H1 (cell line): Measurements from ENCODE around the gene HOXA6. TPM values are rescaled to one million over a fixed set of nuclear protein-coding genes. Genes with fewer than 3 reads are reported as not detected.

Experiments used
- CTCF ChIA-PET: fragments of 300-600 bp; sonication (Branson Sonifier 250); formaldehyde crosslinking; loops from one replicate; lab custom pipeline; 2021; ENCODE audit not compliant: partially characterized antibody; lab: Charles Lee
- POLR2A ChIA-PET: fragments of 300-600 bp; sonication (Branson Sonifier 250); formaldehyde crosslinking; loops from one replicate; lab custom pipeline; 2021; ENCODE audit warnings: inconsistent platforms; ENCODE audit not compliant: partially characterized antibody; lab: Charles Lee
- DNase-seq, 2 experiments: peaks; one replicate each; pipeline versions ENCODE4 v3.0.0 to v3.0.0-alpha.2; 2010 to 2022; ENCODE audit warnings: low spot score in 2 of 2, low read depth in 1 of 2, mixed read lengths in 1 of 2
- FAIRE-seq: peaks from 2 replicates; lab custom pipeline; 2011; peaks lifted over from hg19 to GRCh38; lab: Jason Lieb, UNC
- H2AFZ ChIP-seq: 2 replicates; pipeline ENCODE4 v1.8.1; 2012; ENCODE audit warnings: low read length, inconsistent platforms
- H2AK5ac ChIP-seq: 2 replicates; pipeline ENCODE4 v1.6.1; 2013; ENCODE audit warnings: low read depth, low read length
- H2BK120ac ChIP-seq: replicated peaks from 2 replicates; pipeline ENCODE3; 2013; ENCODE audit warnings: low read depth, low read length, inconsistent platforms
- H2BK12ac ChIP-seq: 2 replicates; pipeline ENCODE4 v1.6.1; 2013; ENCODE audit warnings: low read depth, low read length
- H2BK15ac ChIP-seq: 2 replicates; pipeline ENCODE4 v1.6.1; 2013; ENCODE audit warnings: low read length
- H2BK20ac ChIP-seq: 2 replicates; pipeline ENCODE4 v1.6.1; 2013; ENCODE audit warnings: low read length
- H2BK5ac ChIP-seq: 2 replicates; pipeline ENCODE4 v1.6.1; 2013; ENCODE audit warnings: low read depth, low read length
- H3K14ac ChIP-seq: 2 replicates; pipeline ENCODE4 v1.6.1; 2013; ENCODE audit warnings: inconsistent platforms; ENCODE audit not compliant: insufficient read length
- H3K18ac ChIP-seq: 2 replicates; pipeline ENCODE4 v1.6.1; 2013; ENCODE audit warnings: low read length; ENCODE audit errors: extremely low read depth
- H3K23ac ChIP-seq: 2 replicates; pipeline ENCODE4 v1.6.1; 2013; ENCODE audit warnings: inconsistent platforms; ENCODE audit not compliant: insufficient read length
- H3K23me2 ChIP-seq: 2 replicates; pipeline ENCODE4 v1.6.1; 2013; ENCODE audit warnings: low read depth, low read length
- H3K27ac ChIP-seq: 2 replicates; pipeline ENCODE4 v1.6.1; 2011; ENCODE audit warnings: low read depth, low read length, inconsistent platforms
- H3K27me3 ChIP-seq, 4 experiments: replicated peaks in 1 of 4; 1 replicate in 1 of 4; 2 replicates in 3 of 4; pipeline versions ENCODE4 v1.6.1 to v1.8.1; 2011 to 2013; ENCODE audit warnings: low read length in 3 of 4, mild to moderate bottlenecking in 3 of 4, inconsistent platforms in 2 of 4, mixed read lengths in 2 of 4, moderate library complexity in 1 of 4; ENCODE audit not compliant: control insufficient read depth in 3 of 4, insufficient read depth in 3 of 4; ENCODE audit errors: extremely low read depth in 1 of 4
- H3K36me3 ChIP-seq, 4 experiments: 2 replicates each; pipeline versions ENCODE4 v1.6.1 to v1.8.1; 2011 to 2013; ENCODE audit warnings: mild to moderate bottlenecking in 4 of 4, low read length in 3 of 4, moderate library complexity in 2 of 4, control low read depth in 1 of 4, inconsistent platforms in 1 of 4; ENCODE audit not compliant: insufficient read depth in 4 of 4, control insufficient read depth in 2 of 4
- H3K4ac ChIP-seq: replicated peaks from 2 replicates; pipeline ENCODE3; 2013; ENCODE audit warnings: low read length, low read depth, mixed read lengths, inconsistent platforms; ENCODE audit not compliant: insufficient read length
- H3K4me1 ChIP-seq, 4 experiments: replicated peaks in 1 of 4; 1 replicate in 1 of 4; 2 replicates in 3 of 4; pipeline versions ENCODE4 v1.6.1 to v1.8.1; 2011 to 2013; ENCODE audit warnings: low read length in 3 of 4, inconsistent platforms in 2 of 4, mixed read lengths in 1 of 4; ENCODE audit not compliant: insufficient read depth in 4 of 4, control insufficient read depth in 3 of 4
- H3K4me2 ChIP-seq, 2 experiments: 2 replicates each; pipeline versions ENCODE4 v1.6.1 to v1.8.1; 2011 to 2013; ENCODE audit warnings: low read depth in 2 of 2, low read length in 2 of 2, control low read depth in 1 of 2, inconsistent platforms in 1 of 2, mild to moderate bottlenecking in 1 of 2; ENCODE audit not compliant: insufficient read depth in 1 of 2
- H3K4me3 ChIP-seq, 4 experiments: fragments of 200-600, 300-600 bp in 1 of 4; sonication (generic), shearing (Covaris generic), sonication (Bioruptor Twin) in 1 of 4; 2 replicates each; pipeline versions ENCODE4 v1.5.1 to v1.8.1; 2011 to 2016; ENCODE audit warnings: low read length in 4 of 4, low read depth in 3 of 4, control low read depth in 2 of 4, inconsistent platforms in 2 of 4, mild to moderate bottlenecking in 2 of 4, mixed read lengths in 1 of 4, moderate library complexity in 1 of 4; ENCODE audit not compliant: insufficient read depth in 2 of 4; ENCODE audit errors: extremely low read depth in 1 of 4
- H3K56ac ChIP-seq: replicated peaks from 2 replicates; pipeline ENCODE3; 2013; ENCODE audit warnings: low read depth, mild to moderate bottlenecking, mixed read lengths, low read length, inconsistent platforms; ENCODE audit not compliant: insufficient read length
- H3K79me1 ChIP-seq: 2 replicates; pipeline ENCODE4 v1.6.1; 2013; ENCODE audit warnings: low read depth, low read length, control low read depth
- H3K79me2 ChIP-seq, 2 experiments: 2 replicates each; pipeline versions ENCODE4 v1.6.1 to v1.8.1; 2012 to 2013; ENCODE audit warnings: low read length in 2 of 2, mild to moderate bottlenecking in 2 of 2, inconsistent platforms in 1 of 2; ENCODE audit not compliant: insufficient read depth in 2 of 2, control insufficient read depth in 1 of 2
- H3K9ac ChIP-seq, 4 experiments: replicated peaks in 1 of 4; 1 replicate in 1 of 4; 2 replicates in 3 of 4; pipeline versions ENCODE4 v1.6.1 to v1.8.1; 2011 to 2013; ENCODE audit warnings: low read depth in 3 of 4, low read length in 3 of 4, control low read depth in 2 of 4, mild to moderate bottlenecking in 2 of 4, moderate library complexity in 2 of 4, inconsistent platforms in 1 of 4; ENCODE audit errors: extremely low read depth in 1 of 4
- H3K9me3 ChIP-seq, 2 experiments: 2 replicates each; pipeline versions ENCODE4 v1.6.1 to v1.8.1; 2012 to 2013; ENCODE audit warnings: mild to moderate bottlenecking in 2 of 2, moderate library complexity in 2 of 2, control low read depth in 1 of 2, inconsistent platforms in 1 of 2, low read depth in 1 of 2, low read length in 1 of 2, mixed read lengths in 1 of 2; ENCODE audit not compliant: insufficient read depth in 2 of 2
- H4K20me1 ChIP-seq, 2 experiments: replicated peaks in 1 of 2; 2 replicates each; pipeline versions ENCODE3 to v1.8.1; 2011 to 2013; ENCODE audit warnings: inconsistent platforms in 2 of 2, low read length in 2 of 2, mild to moderate bottlenecking in 1 of 2; ENCODE audit not compliant: insufficient read depth in 2 of 2, control insufficient read depth in 1 of 2
- H4K5ac ChIP-seq: 2 replicates; pipeline ENCODE4 v1.6.1; 2013; ENCODE audit warnings: low read length, low read depth, mixed read lengths, inconsistent platforms; ENCODE audit not compliant: insufficient read length
- H4K8ac ChIP-seq: 2 replicates; pipeline ENCODE4 v1.8.0; 2013; ENCODE audit warnings: mild to moderate bottlenecking, moderate library complexity, low read length, inconsistent platforms; ENCODE audit not compliant: insufficient read depth; ENCODE audit errors: extremely low read depth
- H4K91ac ChIP-seq: replicated peaks from 2 replicates; pipeline ENCODE3; 2013; ENCODE audit warnings: low read length, mixed read lengths, inconsistent platforms; ENCODE audit not compliant: insufficient read length
- CTBP2 ChIP-seq: IDR thresholded peaks from 2 replicates; pipeline ENCODE4 v1.7.0; 2011; ENCODE audit warnings: borderline replicate concordance, mild to moderate bottlenecking, moderate library complexity, mixed read lengths, low read length; ENCODE audit not compliant: insufficient read depth, insufficient read length
- CTCF ChIP-seq, 3 experiments: IDR thresholded peaks; 1 replicate in 2 of 3; 2 replicates in 1 of 3; pipeline versions ENCODE4 v1.5.1 to v1.6.1; 2011; ENCODE audit warnings: low read length in 3 of 3, mild to moderate bottlenecking in 3 of 3, inconsistent platforms in 2 of 3, low read depth in 1 of 3, moderate library complexity in 1 of 3; ENCODE audit not compliant: insufficient read depth in 1 of 3; ENCODE audit errors: control extremely low read depth in 1 of 3
- KDM4A ChIP-seq: IDR thresholded peaks from one replicate; pipeline ENCODE4 v1.7.1; 2012; ENCODE audit warnings: low read depth, mild to moderate bottlenecking, moderate library complexity, low read length, inconsistent platforms; ENCODE audit not compliant: severe bottlenecking
- MAFK ChIP-seq: IDR thresholded peaks from 2 replicates; pipeline ENCODE4 v1.6.1; 2012; ENCODE audit warnings: low read depth, mild to moderate bottlenecking, improper control_type of control experiment, low read length
- NANOG ChIP-seq: IDR thresholded peaks from 2 replicates; pipeline ENCODE4 v1.6.1; 2011; ENCODE audit warnings: low read length, low read depth, mild to moderate bottlenecking, inconsistent platforms; ENCODE audit not compliant: insufficient read depth, poor library complexity, severe bottlenecking
- SRF ChIP-seq: IDR thresholded peaks from 2 replicates; pipeline ENCODE4 v1.6.1; 2011; ENCODE audit warnings: mild to moderate bottlenecking, low read depth, low read length, moderate library complexity
- ZNF274 ChIP-seq: IDR thresholded peaks from 2 replicates; pipeline ENCODE4 v1.7.0; 2012; ENCODE audit warnings: low read length, borderline replicate concordance; ENCODE audit errors: extremely low read depth
- WGBS, 2 experiments: shearing (Covaris generic) in 1 of 2; methylation state at CpG; one replicate each; pipeline versions ENCODE4 v1.1.6 to v1.1.7; 2013 to 2015; ENCODE audit warnings: low lambda C conversion rate in 2 of 2, mixed read lengths in 2 of 2, inconsistent platforms in 1 of 2, low coverage in 1 of 2, missing lambda C conversion rate in 1 of 2; ENCODE audit not compliant: insufficient replicate concordance in 2 of 2, insufficient coverage in 1 of 2, insufficient read length in 1 of 2; ENCODE audit errors: extremely low coverage in 1 of 2, missing lambda C conversion rate in 1 of 2; 5-methylcytosine and 5-hydroxymethylcytosine counted together
- polyA plus RNA-seq, 7 experiments: library from polyadenylated mRNA; depleted of rRNA in 3 of 7; stranded (reverse) in 5 of 7; unstranded in 2 of 7; fragments of >200 nt in 5 of 7; fragments of 200-250 nt in 2 of 7; gene quantifications; 1 replicate in 5 of 7; 2 replicates in 1 of 7; 4 replicates in 1 of 7; pipeline versions ENCODE4 v1.2.1 to v1.2.3, GENCODE V29; 2011 to 2013; ENCODE audit warnings: missing spikeins in 2 of 7, mixed read lengths in 2 of 7
- total RNA-seq: library from RNA; stranded (reverse); fragmentation: NEBNext Ultra II Directional; extraction: Animal tissue kit (Norgen Biotek cat#: 25700); gene quantifications from 2 replicates; pipeline ENCODE4 v1.2.1, GENCODE V29; 2021

Gene HOXA6
- total and polyA plus RNA-seq, 2 of the 8 experiments (the other 6 are each of a cell fraction or from before 2014, with no cell fraction given) = not detected

- Histone ChIP-seq H4K20me1 (peaks cover 23 to 40% of the 10 kb centered on the region in 2 experiments), H2BK20ac (no peak overlapping the region), H2BK120ac (no peak overlapping the region), H3K9me3 (no peaks in the 10 kb centered on the region), H3K23ac (no peak overlapping the region), H3K56ac (no peak overlapping the region), H3K79me2 (no peaks in the 10 kb centered on the region), H4K8ac (no peak overlapping the region; the same call in 1 of the 2 replicates), H2BK12ac (peak overlapping the region; percentile 39; the same call in 1 of the 2 replicates), H2AK5ac (no peak overlapping the region), H2BK15ac (peak overlapping the region; percentile 61; the same call in 1 of the 2 replicates), H3K14ac (no peak overlapping the region), H3K27me3 (peaks cover 96 to 100% (median 99%) of the 10 kb centered on the region in 4 experiments), H3K36me3 (peaks cover 0 to 11% (median 0%) of the 10 kb centered on the region in 4 experiments; a peak in 1 of 8 replicates), H3K4ac (no peak overlapping the region), H3K27ac (no peak overlapping the region), H2AFZ (no peak overlapping the region), H3K4me1 (peaks cover 0 to 19% (median 9%) of the 10 kb centered on the region in 4 experiments; a peak in 6 of 7 replicates), H4K91ac (no peak overlapping the region), H3K4me2 (peak overlapping the region; percentile 44 to 69), H4K5ac (no peak overlapping the region), H3K18ac (no peak overlapping the region), H3K4me3 (peak overlapping the region; percentile 2 to 37 (median 10); a peak in 5 of 8 replicates), H3K9ac (no peak overlapping the region), H3K23me2 (peaks cover 4% of the 10 kb centered on the region; the same call in 1 of the 2 replicates), H2BK5ac (no peak overlapping the region), H3K79me1 (no peaks in the 10 kb centered on the region)
- DNase-seq (no peak), FAIRE-seq (no peak)
- WGBS, 2 experiments = 9% methylated on average over 25 of the region's 25 CpGs; no CpG with 5 or more reads in 1 of the 2 experiments
- ChIA-PET CTCF (interaction anchor here (1.1 to 12.1 kb wide), 3 partner anchors 9 to 44 kb away, joined by 3 to 123 read pairs (median 4); partner anchors contain the start of genes HOXA5 and HOXA6), POLR2A (interaction anchor here (1.2 kb wide), 1 partner anchor 11 kb away, joined by 3 read pairs; no protein-coding TSS in a partner anchor)
- TF ChIP-seq CTBP2 = no peak
- no peak for TF ChIP-seq NANOG
- no peak for TF ChIP-seq ZNF274
- no peak for TF ChIP-seq MAFK
- TF ChIP-seq SRF = no peak
- TF ChIP-seq CTCF (IDR thresholded peaks at IDR 0.05; ENCODE audit: control extremely low read depth in 1 of 3, insufficient read depth in 1 of 3, low read depth in 1 of 3, low read length in 3 of 3) = no peak
- no peak for TF ChIP-seq KDM4A
These were observed 46.2 kb downstream of the HOXA6 start for GRCh38 chr7:27101171-27101956.
